Liver (tissue), 3 donors: Measurements from ENCODE around the gene DCC.

Experiments used
- FOXA1 ChIP-seq: IDR thresholded peaks from 2 replicates; pipeline ENCODE4 v1.6.1; 2016; ENCODE audit warnings: antibody characterized with exemption
- GABPA ChIP-seq, 2 donors: IDR thresholded peaks in 1 of 2; conservative IDR thresholded peaks in 1 of 2; 2 replicates each; pipeline ENCODE4 v1.6.1; 2016; ENCODE audit warnings: antibody characterized with exemption in 2 of 2, mild to moderate bottlenecking in 1 of 2, moderate library complexity in 1 of 2
- HNF4A ChIP-seq, 2 donors: conservative IDR thresholded peaks; 2 replicates each; pipeline ENCODE4 v1.6.1; 2016; ENCODE audit warnings: antibody characterized with exemption in 2 of 2, mild to moderate bottlenecking in 2 of 2
- JUND ChIP-seq, 2 donors: IDR thresholded peaks; 2 replicates each; pipeline ENCODE4 v1.6.1; 2016; ENCODE audit warnings: antibody characterized with exemption in 2 of 2
- NR2F2 ChIP-seq: IDR thresholded peaks from 2 replicates; pipeline ENCODE4 v1.6.1; 2016; ENCODE audit warnings: antibody characterized with exemption
- RAD21 ChIP-seq, 2 donors: IDR thresholded peaks; 2 replicates each; pipeline ENCODE4 v1.6.1; 2016; ENCODE audit warnings: antibody characterized with exemption in 2 of 2, mild to moderate bottlenecking in 2 of 2
- RXRA ChIP-seq, 2 donors: IDR thresholded peaks; 2 replicates each; pipeline ENCODE4 v1.6.1; 2017 to 2018; ENCODE audit warnings: antibody characterized with exemption in 2 of 2, mild to moderate bottlenecking in 1 of 2
- SP1 ChIP-seq: IDR thresholded peaks from 2 replicates; pipeline ENCODE4 v1.6.1; 2018; ENCODE audit warnings: antibody characterized with exemption, mild to moderate bottlenecking
- TAF1 ChIP-seq: conservative IDR thresholded peaks from 2 replicates; pipeline ENCODE4 v1.6.1; 2016; ENCODE audit warnings: antibody characterized with exemption, mild to moderate bottlenecking
- YY1 ChIP-seq: IDR thresholded peaks from 2 replicates; pipeline ENCODE4 v1.6.1; 2016; ENCODE audit warnings: antibody characterized with exemption, mild to moderate bottlenecking
- TF ChIP-seq, protein P1 (sequence below): IDR thresholded peaks from 2 replicates; pipeline ENCODE4 v1.6.1; 2016; ENCODE audit warnings: antibody characterized with exemption
- TF ChIP-seq, protein P2 (sequence below): IDR thresholded peaks from 2 replicates; pipeline ENCODE4 v1.6.1; 2016; ENCODE audit warnings: antibody characterized with exemption
- TF ChIP-seq, protein P3 (sequence below): fragments of 150-350 bp; IDR thresholded peaks from 2 replicates; pipeline ENCODE4 v1.5.1; 2017; ENCODE audit warnings: improper control_type of control experiment, low read depth, low read length; ENCODE audit not compliant: missing input control
- TF ChIP-seq, protein P4 (sequence below): IDR thresholded peaks from 2 replicates; pipeline ENCODE4 v1.6.1; 2016; ENCODE audit warnings: antibody characterized with exemption, mild to moderate bottlenecking
- donor health status: healthy.
- donor health status: healthy.

DNA sequence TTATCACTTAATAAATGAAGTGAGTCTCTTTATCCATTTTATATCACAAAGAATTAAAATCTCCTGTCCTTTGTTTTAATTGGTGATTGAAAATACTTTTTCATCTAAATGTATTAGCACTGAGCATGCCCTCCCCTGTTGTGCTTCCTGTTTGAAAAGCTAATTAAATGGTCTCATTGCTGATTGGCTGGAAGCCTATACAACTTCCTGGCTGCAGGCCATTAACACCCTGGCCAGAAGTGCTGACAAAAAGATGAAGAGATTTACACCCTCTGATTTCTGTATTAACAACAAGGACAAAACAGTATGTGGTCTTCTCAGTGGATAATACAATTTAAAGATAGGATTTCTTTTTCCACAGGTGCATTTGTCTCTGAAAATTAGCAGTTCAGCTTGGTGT, 548.0 kb downstream of the DCC start:
- TF ChIP-seq NR2F2, result no peak
- TF ChIP-seq, protein P1, sequence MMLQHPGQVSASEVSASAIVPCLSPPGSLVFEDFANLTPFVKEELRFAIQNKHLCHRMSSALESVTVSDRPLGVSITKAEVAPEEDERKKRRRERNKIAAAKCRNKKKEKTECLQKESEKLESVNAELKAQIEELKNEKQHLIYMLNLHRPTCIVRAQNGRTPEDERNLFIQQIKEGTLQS, result no peak
- TF ChIP-seq, protein P2, sequence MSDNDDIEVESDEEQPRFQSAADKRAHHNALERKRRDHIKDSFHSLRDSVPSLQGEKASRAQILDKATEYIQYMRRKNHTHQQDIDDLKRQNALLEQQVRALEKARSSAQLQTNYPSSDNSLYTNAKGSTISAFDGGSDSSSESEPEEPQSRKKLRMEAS, result no peak
- TF ChIP-seq, protein P3, sequence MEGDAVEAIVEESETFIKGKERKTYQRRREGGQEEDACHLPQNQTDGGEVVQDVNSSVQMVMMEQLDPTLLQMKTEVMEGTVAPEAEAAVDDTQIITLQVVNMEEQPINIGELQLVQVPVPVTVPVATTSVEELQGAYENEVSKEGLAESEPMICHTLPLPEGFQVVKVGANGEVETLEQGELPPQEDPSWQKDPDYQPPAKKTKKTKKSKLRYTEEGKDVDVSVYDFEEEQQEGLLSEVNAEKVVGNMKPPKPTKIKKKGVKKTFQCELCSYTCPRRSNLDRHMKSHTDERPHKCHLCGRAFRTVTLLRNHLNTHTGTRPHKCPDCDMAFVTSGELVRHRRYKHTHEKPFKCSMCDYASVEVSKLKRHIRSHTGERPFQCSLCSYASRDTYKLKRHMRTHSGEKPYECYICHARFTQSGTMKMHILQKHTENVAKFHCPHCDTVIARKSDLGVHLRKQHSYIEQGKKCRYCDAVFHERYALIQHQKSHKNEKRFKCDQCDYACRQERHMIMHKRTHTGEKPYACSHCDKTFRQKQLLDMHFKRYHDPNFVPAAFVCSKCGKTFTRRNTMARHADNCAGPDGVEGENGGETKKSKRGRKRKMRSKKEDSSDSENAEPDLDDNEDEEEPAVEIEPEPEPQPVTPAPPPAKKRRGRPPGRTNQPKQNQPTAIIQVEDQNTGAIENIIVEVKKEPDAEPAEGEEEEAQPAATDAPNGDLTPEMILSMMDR, result no peak
- TF ChIP-seq, protein P4, sequence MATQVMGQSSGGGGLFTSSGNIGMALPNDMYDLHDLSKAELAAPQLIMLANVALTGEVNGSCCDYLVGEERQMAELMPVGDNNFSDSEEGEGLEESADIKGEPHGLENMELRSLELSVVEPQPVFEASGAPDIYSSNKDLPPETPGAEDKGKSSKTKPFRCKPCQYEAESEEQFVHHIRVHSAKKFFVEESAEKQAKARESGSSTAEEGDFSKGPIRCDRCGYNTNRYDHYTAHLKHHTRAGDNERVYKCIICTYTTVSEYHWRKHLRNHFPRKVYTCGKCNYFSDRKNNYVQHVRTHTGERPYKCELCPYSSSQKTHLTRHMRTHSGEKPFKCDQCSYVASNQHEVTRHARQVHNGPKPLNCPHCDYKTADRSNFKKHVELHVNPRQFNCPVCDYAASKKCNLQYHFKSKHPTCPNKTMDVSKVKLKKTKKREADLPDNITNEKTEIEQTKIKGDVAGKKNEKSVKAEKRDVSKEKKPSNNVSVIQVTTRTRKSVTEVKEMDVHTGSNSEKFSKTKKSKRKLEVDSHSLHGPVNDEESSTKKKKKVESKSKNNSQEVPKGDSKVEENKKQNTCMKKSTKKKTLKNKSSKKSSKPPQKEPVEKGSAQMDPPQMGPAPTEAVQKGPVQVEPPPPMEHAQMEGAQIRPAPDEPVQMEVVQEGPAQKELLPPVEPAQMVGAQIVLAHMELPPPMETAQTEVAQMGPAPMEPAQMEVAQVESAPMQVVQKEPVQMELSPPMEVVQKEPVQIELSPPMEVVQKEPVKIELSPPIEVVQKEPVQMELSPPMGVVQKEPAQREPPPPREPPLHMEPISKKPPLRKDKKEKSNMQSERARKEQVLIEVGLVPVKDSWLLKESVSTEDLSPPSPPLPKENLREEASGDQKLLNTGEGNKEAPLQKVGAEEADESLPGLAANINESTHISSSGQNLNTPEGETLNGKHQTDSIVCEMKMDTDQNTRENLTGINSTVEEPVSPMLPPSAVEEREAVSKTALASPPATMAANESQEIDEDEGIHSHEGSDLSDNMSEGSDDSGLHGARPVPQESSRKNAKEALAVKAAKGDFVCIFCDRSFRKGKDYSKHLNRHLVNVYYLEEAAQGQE, result no peak
- TF ChIP-seq RAD21 (IDR thresholded peaks at IDR 0.05), result no peak
- no peak for TF ChIP-seq JUND (IDR thresholded peaks at IDR 0.05)
- no peak for TF ChIP-seq HNF4A (conservative IDR thresholded peaks at IDR 0.05)
- no peak for TF ChIP-seq TAF1
- no peak for TF ChIP-seq GABPA (IDR thresholded peaks at IDR 0.05 in 1 of 2, conservative IDR thresholded peaks at IDR 0.05 in 1 of 2)
- no peak for TF ChIP-seq SP1
- TF ChIP-seq RXRA (IDR thresholded peaks at IDR 0.05), result no peak
- TF ChIP-seq YY1, result no peak
- no peak for TF ChIP-seq FOXA1
